SK-N-SH treated with all-trans-retinoic acid at 6 μM for 48 hours (cell line): ENCODE results near the gene SDR39U1.

Experiments
- ATAC-seq: fragments of 200-7000 bp; cut with Tn5 transposase; 3 replicates; pipeline ENCODE4 v1.9.1; 2020; ENCODE audit warnings: mild to moderate bottlenecking, moderate library complexity
- BACH2 ChIP-seq: fragments of 250-450 bp; sonication (Bioruptor Pico); IDR thresholded peaks from 2 replicates; pipeline ENCODE4 v1.9.0; 2021; ENCODE audit warnings: mild to moderate bottlenecking, borderline replicate concordance
- CREB5 ChIP-seq: fragments of 250-450 bp; sonication (Bioruptor Pico); IDR thresholded peaks from 2 replicates; pipeline ENCODE4 v1.5.1; 2020; ENCODE audit warnings: low read depth, mild to moderate bottlenecking, moderate library complexity
- CSDC2 ChIP-seq: fragments of 250-450 bp; sonication (Bioruptor Pico); IDR thresholded peaks from 2 replicates; pipeline ENCODE4 v1.5.0; 2020; ENCODE audit warnings: mild to moderate bottlenecking, moderate library complexity
- ESRRG ChIP-seq: fragments of 250-450 bp; sonication (Bioruptor Pico); IDR thresholded peaks from 2 replicates; pipeline ENCODE4 v1.6.1; 2021; ENCODE audit warnings: mild to moderate bottlenecking
- GLIS3 ChIP-seq: fragments of 250-450 bp; sonication (Bioruptor Pico); IDR thresholded peaks from 2 replicates; pipeline ENCODE4 v1.5.0; 2020; ENCODE audit warnings: mild to moderate bottlenecking, moderate library complexity
- ISL1 ChIP-seq: fragments of 250-450 bp; sonication (Bioruptor Pico); IDR thresholded peaks from 2 replicates; pipeline ENCODE4 v2.1.2; 2022; ENCODE audit warnings: mild to moderate bottlenecking, moderate library complexity
- OSR1 ChIP-seq: fragments of 250-450 bp; sonication (Bioruptor Pico); IDR thresholded peaks from 2 replicates; pipeline ENCODE4 v1.8.0; 2022; ENCODE audit warnings: moderate library complexity, mild to moderate bottlenecking, inconsistent platforms
- PATZ1 ChIP-seq: fragments of 250-450 bp; sonication (Bioruptor Pico); IDR thresholded peaks from 2 replicates; pipeline ENCODE4 v1.8.0; 2020; ENCODE audit warnings: mild to moderate bottlenecking, moderate library complexity, borderline replicate concordance
- RARB ChIP-seq: fragments of 250-450 bp; sonication (Bioruptor Pico); IDR thresholded peaks from 2 replicates; pipeline ENCODE4 v1.8.0; 2021; ENCODE audit warnings: mild to moderate bottlenecking, moderate library complexity
- SNAI2 ChIP-seq: fragments of 250-450 bp; sonication (Bioruptor Pico); IDR thresholded peaks from 2 replicates; pipeline ENCODE4 v1.5.0; 2020; ENCODE audit warnings: mild to moderate bottlenecking, moderate library complexity
- TCF4 ChIP-seq: fragments of 250-450 bp; sonication (Bioruptor Pico); IDR thresholded peaks from 2 replicates; pipeline ENCODE4 v1.8.0; 2021; ENCODE audit warnings: mild to moderate bottlenecking, moderate library complexity, borderline replicate concordance
- TOX ChIP-seq: fragments of 250-450 bp; sonication (Bioruptor Pico); IDR thresholded peaks from 2 replicates; pipeline ENCODE4 v1.8.0; 2021; ENCODE audit warnings: mild to moderate bottlenecking, moderate library complexity, borderline replicate concordance
- TSHZ2 ChIP-seq: fragments of 250-450 bp; sonication (Bioruptor Pico); IDR thresholded peaks from 2 replicates; pipeline ENCODE4 v1.5.0; 2020; ENCODE audit warnings: mild to moderate bottlenecking, moderate library complexity
- ZC3H10 ChIP-seq: fragments of 250-450 bp; sonication (Bioruptor Pico); IDR thresholded peaks from 2 replicates; pipeline ENCODE4 v1.5.1; 2021; ENCODE audit warnings: mild to moderate bottlenecking, moderate library complexity
- ZFP3 ChIP-seq: fragments of 250-450 bp; sonication (Bioruptor Pico); IDR thresholded peaks from 2 replicates; pipeline ENCODE4 v1.5.0; 2020; ENCODE audit warnings: mild to moderate bottlenecking, moderate library complexity
- ZFP30 ChIP-seq: fragments of 450-650 bp; formaldehyde crosslinking; IDR thresholded peaks from 2 replicates; pipeline ENCODE4 v1.5.0; 2022; ENCODE audit warnings: mild to moderate bottlenecking, moderate library complexity
- ZNF565 ChIP-seq: fragments of 450-650 bp; formaldehyde crosslinking; conservative IDR thresholded peaks from 2 replicates; pipeline ENCODE4 v1.5.0; 2020; ENCODE audit warnings: low read depth, mild to moderate bottlenecking, moderate library complexity
- ZNF70 ChIP-seq: fragments of 450-650 bp; formaldehyde crosslinking; IDR thresholded peaks from 2 replicates; pipeline ENCODE4 v1.5.0; 2020; ENCODE audit warnings: mild to moderate bottlenecking, moderate library complexity
- ZNF8 ChIP-seq: fragments of 450-650 bp; formaldehyde crosslinking; IDR thresholded peaks from 2 replicates; pipeline ENCODE4 v1.5.0; 2020; ENCODE audit warnings: mild to moderate bottlenecking, moderate library complexity

The SDR39U1 gene

GRCh38 chr14:24417832-24418491, 24.6 kb downstream of the SDR39U1 start:
- TF ChIP-seq ZNF70 (no peak), ZNF8 (CRISPR knock-in tag) (no peak), TOX (CRISPR knock-in tag) (no peak)
- ATAC-seq, result no peak; the same call in 1 of the 3 replicates

GRCh38 chr14:24416932-24417619, 25.5 kb downstream of the SDR39U1 start:
- no peak for ATAC-seq

GRCh38 chr14:24416254-24416931, 26.2 kb downstream of the SDR39U1 start:
- no peak for TF ChIP-seq TOX (CRISPR knock-in tag)
- TF ChIP-seq ZNF565 (CRISPR knock-in tag), result no peak
- TF ChIP-seq OSR1 (CRISPR knock-in tag), result no peak
- no peak for TF ChIP-seq BACH2 (CRISPR knock-in tag)
- TF ChIP-seq ISL1 (CRISPR knock-in tag), result no peak
- TF ChIP-seq RARB (CRISPR knock-in tag), result no peak
- no peak for TF ChIP-seq ZFP30
- no peak for TF ChIP-seq ZNF8 (CRISPR knock-in tag)
- ATAC-seq, result no peak

More at GRCh38 chr14:24416932-24417619, 25.5 kb downstream of the SDR39U1 start:
- TF ChIP-seq ZNF565 (CRISPR knock-in tag) (no peak), PATZ1 (CRISPR knock-in tag) (no peak), TCF4 (no peak), ZFP3 (CRISPR knock-in tag) (no peak), ZNF8 (CRISPR knock-in tag) (no peak), RARB (CRISPR knock-in tag) (no peak), CSDC2 (CRISPR knock-in tag) (no peak), ZNF70 (no peak), ZC3H10 (CRISPR knock-in tag) (no peak), SNAI2 (CRISPR knock-in tag) (no peak), CREB5 (CRISPR knock-in tag) (no peak), GLIS3 (CRISPR knock-in tag) (no peak)

- ATAC-seq, result no peak
Observed at GRCh38 chr14:24415421-24416253, 26.9 kb downstream of the SDR39U1 start.

More at GRCh38 chr14:24415421-24416253, 26.9 kb downstream of the SDR39U1 start:
- TF ChIP-seq SNAI2 (CRISPR knock-in tag) (no peak), ZNF565 (CRISPR knock-in tag) (no peak), BACH2 (CRISPR knock-in tag) (no peak), GLIS3 (CRISPR knock-in tag) (no peak), ZNF70 (no peak), OSR1 (CRISPR knock-in tag) (no peak), TSHZ2 (no peak), ESRRG (no peak), CSDC2 (CRISPR knock-in tag) (no peak)
